Naive B cell (primary cell): ENCODE results near the gene CELA2B. TPM values are rescaled to one million over a fixed set of nuclear protein-coding genes. Genes with fewer than 3 reads are reported as not detected.
A peak's percentile ranks its signal among the peaks of the same experiment; 100 is the strongest.
"Not testable (repeated sequence)": the region's sequence is repeated elsewhere in the genome, so short reads cannot be mapped to it uniquely, and the experiment has no call there.

Source experiments
- ATAC-seq, 2 donors: fragments of 150-1000 bp; cut with Tn5 transposase; 2 replicates each; pipeline ENCODE4 v1.10.0; 2021; ENCODE audit warnings: low read depth in 2 of 2, mild to moderate bottlenecking in 2 of 2, moderate library complexity in 2 of 2
- DNase-seq: peaks from one replicate; pipeline ENCODE4 v3.0.0; 2022
- H3K27ac Mint-ChIP-seq, 6 donors: one replicate each; pipeline ENCODE4 v1.8.0; 2020 to 2022; ENCODE audit warnings: mild to moderate bottlenecking in 6 of 6, mixed read lengths in 6 of 6, moderate library complexity in 5 of 6, inconsistent platforms in 2 of 6
- H3K27me3 Mint-ChIP-seq, 3 donors: one replicate each; pipeline ENCODE4 v1.8.0; 2021 to 2022; ENCODE audit warnings: mixed read lengths in 3 of 3, mild to moderate bottlenecking in 1 of 3
- H3K36me3 Mint-ChIP-seq, 2 donors: one replicate each; pipeline ENCODE4 v1.8.0; 2020 to 2022; ENCODE audit warnings: mixed read lengths in 2 of 2, inconsistent platforms in 1 of 2, mild to moderate bottlenecking in 1 of 2
- H3K4me1 Mint-ChIP-seq, 3 donors: one replicate each; pipeline ENCODE4 v1.8.0; 2020 to 2022; ENCODE audit warnings: mixed read lengths in 3 of 3, inconsistent platforms in 1 of 3, mild to moderate bottlenecking in 1 of 3, moderate library complexity in 1 of 3
- H3K4me3 Mint-ChIP-seq, 8 donors: one replicate each; pipeline ENCODE4 v1.8.0; 2020 to 2022; ENCODE audit warnings: mild to moderate bottlenecking in 8 of 8, mixed read lengths in 8 of 8, moderate library complexity in 8 of 8, inconsistent platforms in 2 of 8
- H3K9me3 Mint-ChIP-seq, 7 donors: one replicate each; pipeline ENCODE4 v1.8.0; 2020 to 2022; ENCODE audit warnings: mixed read lengths in 7 of 7, mild to moderate bottlenecking in 5 of 7, inconsistent platforms in 2 of 7, moderate library complexity in 1 of 7
- polyA plus RNA-seq, 6 donors: library from polyadenylated mRNA; unstranded; fragments of 300-500 nt; fragmentation: Illumina TruSeq; gene quantifications; one replicate each; pipeline ENCODE4 v1.2.3, GENCODE V29; 2021; ENCODE audit warnings: low read depth in 6 of 6

CELA2B gene
- not detected for polyA plus RNA-seq

GRCh38 chr1:15475752-15476314 lies at the start of gene CELA2B:
TSS of gene CELA2B (plus strand) at chr1:15476104. CDS start at chr1:15476126, 22 bp downstream.
- Mint-ChIP-seq H3K27ac (peak within 1 kb of the TSS in 2 of 6 donors; percentile 23 to 54), H3K4me3 (no peak within 1 kb of the TSS), H3K27me3 (no peaks in the 10 kb centered on the region), H3K4me1 (no peaks in the 10 kb centered on the region), H3K9me3 (no peaks in the 10 kb centered on the region), H3K36me3 (no peaks in the 10 kb centered on the region)
- no peak for DNase-seq
- no peak for ATAC-seq

DNA sequence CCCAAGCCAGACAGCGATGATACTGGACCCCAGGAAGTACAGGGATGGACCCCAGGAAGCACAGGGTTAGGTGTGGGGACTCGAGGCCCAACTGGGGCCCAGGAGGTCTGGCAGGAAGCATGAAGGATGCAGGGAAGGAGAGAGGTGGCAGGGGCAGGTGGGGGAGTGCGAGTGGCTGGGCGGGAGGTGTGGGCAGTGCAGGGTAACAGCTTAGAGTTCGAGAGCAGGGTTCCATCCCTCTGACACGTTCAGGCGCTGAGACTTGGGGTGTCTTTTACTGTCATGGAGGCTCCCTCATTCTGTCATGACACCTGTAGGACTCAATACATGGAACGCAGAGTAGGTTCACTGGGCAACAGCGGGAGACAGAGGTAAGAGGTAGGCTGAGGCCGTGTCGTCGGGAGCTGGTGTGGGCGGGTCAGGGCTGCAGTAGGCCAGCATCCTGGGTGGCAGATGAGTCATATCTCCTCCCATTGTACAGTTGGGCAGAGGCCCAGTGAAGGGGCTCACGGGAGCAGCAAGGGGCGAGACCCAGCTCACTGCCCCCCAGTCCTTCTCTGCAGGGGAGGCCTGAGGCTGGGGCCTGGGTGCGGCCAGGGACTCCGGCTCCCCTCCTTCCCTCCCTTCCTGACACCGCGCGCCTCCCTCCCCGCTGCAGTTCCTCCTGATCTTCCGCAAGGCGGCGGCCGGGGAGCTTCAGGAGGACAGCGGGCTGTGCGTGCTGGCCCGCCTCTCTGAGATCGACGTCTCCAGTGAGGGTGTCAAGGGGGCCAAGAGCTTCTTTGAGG lies 49.2 kb upstream of the CELA2B start:
- H3K27ac Mint-ChIP-seq: peak overlapping the region in 4 of 6 donors; percentile 48 to 94 (median 92)
- peak overlapping the region in 2 of 8 donors; percentile 22 to 39 for H3K4me3 Mint-ChIP-seq
- H3K4me1 Mint-ChIP-seq: peaks cover 0 to 12% (median 3%) of the 10 kb centered on the region in 3 donors
- no peaks in the 10 kb centered on the region for H3K9me3 Mint-ChIP-seq
- ATAC-seq (no peak), DNase-seq (no peak)
- peaks cover 0 to 15% of the 10 kb centered on the region in 2 donors for H3K36me3 Mint-ChIP-seq
- H3K27me3 Mint-ChIP-seq: no peaks in the 10 kb centered on the region

DNA sequence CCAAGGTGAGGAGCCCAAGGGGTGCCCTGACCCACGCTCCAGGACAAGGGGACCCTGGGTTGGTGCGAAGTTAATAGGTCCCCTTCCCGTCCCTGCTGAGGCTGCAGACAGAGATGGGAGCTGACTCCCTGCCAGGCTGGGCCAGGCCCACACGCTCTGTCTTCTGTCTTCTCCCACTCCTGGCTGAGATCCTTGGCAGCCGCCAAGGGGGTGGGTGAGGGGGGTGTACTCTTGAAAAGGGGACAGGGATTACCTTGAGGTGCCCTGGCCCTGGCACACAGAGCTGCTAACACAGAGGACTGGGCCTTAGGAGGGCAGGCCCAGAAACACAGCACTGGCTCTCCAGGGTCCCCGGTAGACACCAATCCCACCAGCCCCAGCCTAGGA lies 48.6 kb upstream of the CELA2B start:
- Mint-ChIP-seq H3K36me3 (peaks cover 0 to 15% of the 10 kb centered on the region in 2 donors), H3K9me3 (no peaks in the 10 kb centered on the region), H3K27ac (peak overlapping the region in 2 of 6 donors; percentile 91 to 94), H3K4me1 (peaks cover 0 to 12% (median 3%) of the 10 kb centered on the region in 3 donors), H3K4me3 (no peak overlapping the region), H3K27me3 (no peaks in the 10 kb centered on the region)
- no peak for ATAC-seq
- DNase-seq: no peak

DNA sequence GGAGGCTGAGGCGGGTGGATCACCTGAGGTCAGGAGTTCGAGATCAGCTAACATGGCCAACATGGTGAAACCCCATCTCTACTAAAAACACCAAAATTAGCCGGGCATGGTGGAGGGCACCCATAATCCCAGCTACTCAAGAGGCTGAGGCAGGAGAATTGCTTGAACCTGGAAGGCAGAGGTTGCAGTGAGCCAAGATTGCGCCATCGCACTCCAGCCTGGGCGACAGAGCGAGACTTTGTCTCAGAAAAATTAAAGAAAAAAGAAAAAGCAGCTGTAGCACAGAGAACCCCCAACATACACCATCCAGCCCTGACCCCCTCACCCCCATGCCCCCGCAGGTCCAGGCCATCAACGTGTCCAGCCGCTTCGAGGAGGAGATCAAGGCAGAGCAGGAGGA lies 47.7 kb upstream of the CELA2B start:
- ATAC-seq, DNase-seq, H3K4me3 Mint-ChIP-seq, H3K9me3 Mint-ChIP-seq, H3K27me3 Mint-ChIP-seq: not testable (repeated sequence)
- H3K36me3 Mint-ChIP-seq: peaks cover 0 to 15% of the 10 kb centered on the region in 2 donors
- H3K27ac Mint-ChIP-seq: peak overlapping the region in 1 of 6 donors; percentile 91
- H3K4me1 Mint-ChIP-seq: peaks cover 0 to 12% (median 3%) of the 10 kb centered on the region in 3 donors

GRCh38 chr1:15428815-15429435 lies 47.0 kb upstream of the CELA2B start:
- peaks cover 0 to 15% of the 10 kb centered on the region in 2 donors for H3K36me3 Mint-ChIP-seq
- no peak for DNase-seq
- no peak overlapping the region for H3K4me3 Mint-ChIP-seq

GRCh38 chr1:15429701-15430149 lies 46.2 kb upstream of the CELA2B start:
- peaks cover 0 to 5% (median 1%) of the 10 kb centered on the region in 3 donors for H3K4me1 Mint-ChIP-seq
- DNase-seq (no peak), ATAC-seq (no peak)
- H3K27ac Mint-ChIP-seq: peak overlapping the region in 3 of 6 donors; percentile 59 to 88 (median 64)
- no peak overlapping the region for H3K4me3 Mint-ChIP-seq
- no peaks in the 10 kb centered on the region for H3K9me3 Mint-ChIP-seq
- H3K27me3 Mint-ChIP-seq: no peaks in the 10 kb centered on the region
- H3K36me3 Mint-ChIP-seq: peaks cover 0 to 9% of the 10 kb centered on the region in 2 donors

More at GRCh38 chr1:15428815-15429435, 47.0 kb upstream of the CELA2B start:
- Mint-ChIP-seq H3K9me3 (no peaks in the 10 kb centered on the region), H3K4me1 (peaks cover 0 to 12% (median 3%) of the 10 kb centered on the region in 3 donors), H3K27ac (peak overlapping the region in 1 of 6 donors; percentile 91), H3K27me3 (no peaks in the 10 kb centered on the region)
- ATAC-seq: no peak

DNA sequence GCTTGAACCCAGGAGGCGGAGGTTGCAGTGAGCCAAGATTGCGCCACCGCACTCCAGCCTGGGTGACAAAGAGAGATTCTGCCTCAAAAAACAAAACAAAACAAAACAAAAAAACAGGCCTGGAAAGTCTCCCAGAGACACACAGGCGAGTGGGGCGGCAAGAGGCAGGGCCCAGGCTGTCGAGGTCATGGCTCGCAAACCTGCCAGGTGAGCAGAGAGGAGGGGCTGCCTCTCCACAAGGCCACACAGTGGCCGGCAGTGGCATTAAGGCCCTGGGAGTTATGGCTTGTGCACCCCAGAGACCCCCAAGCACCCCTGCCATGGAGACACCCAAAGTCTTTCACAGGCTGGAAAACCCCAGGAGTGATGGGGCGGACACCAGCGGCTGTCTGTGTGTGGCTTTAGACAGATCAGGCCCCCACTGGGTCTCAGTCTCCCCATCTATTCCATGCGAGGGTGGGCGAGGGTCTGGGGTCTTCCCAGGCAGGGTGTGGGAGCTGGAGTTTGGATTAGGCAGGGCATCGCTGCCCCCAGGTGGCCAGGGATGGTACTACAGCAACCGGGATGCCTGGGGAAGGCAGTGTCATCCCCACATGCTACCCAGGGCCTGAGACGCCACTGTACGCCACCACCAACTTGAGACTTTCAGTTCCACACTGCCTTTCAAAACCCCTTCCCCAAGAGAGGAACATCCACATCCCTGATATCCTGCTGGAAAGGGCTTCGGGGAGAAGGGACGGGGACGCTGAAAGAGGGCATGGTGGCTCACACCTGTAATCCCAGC lies 44.9 kb upstream of the CELA2B start:
- no peaks in the 10 kb centered on the region for H3K27me3 Mint-ChIP-seq
- peaks cover 0 to 4% (median 0%) of the 10 kb centered on the region in 3 donors for H3K4me1 Mint-ChIP-seq
- H3K27ac Mint-ChIP-seq: peak overlapping the region in 2 of 6 donors; percentile 86 to 88
- H3K9me3 Mint-ChIP-seq: no peaks in the 10 kb centered on the region
- DNase-seq (peak; percentile 65), ATAC-seq (peak; percentile 59 to 65)
- H3K36me3 Mint-ChIP-seq: peaks cover 0 to 8% of the 10 kb centered on the region in 2 donors
- no peak overlapping the region for H3K4me3 Mint-ChIP-seq

GRCh38 chr1:15431571-15431948 lies 44.3 kb upstream of the CELA2B start:
- Mint-ChIP-seq H3K9me3 (no peaks in the 10 kb centered on the region), H3K4me1 (no peaks in the 10 kb centered on the region), H3K27ac (peak overlapping the region in 1 of 6 donors; percentile 88), H3K27me3 (no peaks in the 10 kb centered on the region), H3K4me3 (no peak overlapping the region), H3K36me3 (peaks cover 0 to 2% of the 10 kb centered on the region in 2 donors)
- no peak for DNase-seq
- ATAC-seq: peak in 1 of 2 donors; percentile 6

DNA sequence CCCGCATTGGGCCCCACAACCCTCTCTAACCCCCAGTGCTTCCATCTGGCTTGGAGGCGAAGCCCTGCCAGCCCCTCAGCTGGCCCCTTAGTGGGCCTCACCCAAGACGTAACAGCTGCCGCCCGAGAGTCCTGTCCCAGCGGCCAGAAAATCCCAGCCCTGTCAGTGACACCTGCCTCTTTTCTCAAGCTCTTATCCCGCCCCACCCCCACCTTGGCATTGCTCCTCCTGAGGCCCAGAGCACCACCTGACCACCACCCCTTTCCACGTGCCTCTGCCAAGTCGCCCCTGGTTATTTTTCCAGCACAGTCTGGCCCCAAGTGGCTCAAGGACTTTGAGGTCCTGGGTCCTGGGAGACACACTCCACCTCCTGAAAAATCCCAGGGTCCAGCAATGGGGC lies 43.6 kb upstream of the CELA2B start:
- H3K9me3 Mint-ChIP-seq: no peaks in the 10 kb centered on the region
- no peak for DNase-seq
- no peak overlapping the region for H3K4me3 Mint-ChIP-seq
- H3K36me3 Mint-ChIP-seq: no peaks in the 10 kb centered on the region
- no peaks in the 10 kb centered on the region for H3K4me1 Mint-ChIP-seq
- ATAC-seq: no peak
- no peaks in the 10 kb centered on the region for H3K27me3 Mint-ChIP-seq
- H3K27ac Mint-ChIP-seq: peak overlapping the region in 1 of 6 donors; percentile 88

DNA sequence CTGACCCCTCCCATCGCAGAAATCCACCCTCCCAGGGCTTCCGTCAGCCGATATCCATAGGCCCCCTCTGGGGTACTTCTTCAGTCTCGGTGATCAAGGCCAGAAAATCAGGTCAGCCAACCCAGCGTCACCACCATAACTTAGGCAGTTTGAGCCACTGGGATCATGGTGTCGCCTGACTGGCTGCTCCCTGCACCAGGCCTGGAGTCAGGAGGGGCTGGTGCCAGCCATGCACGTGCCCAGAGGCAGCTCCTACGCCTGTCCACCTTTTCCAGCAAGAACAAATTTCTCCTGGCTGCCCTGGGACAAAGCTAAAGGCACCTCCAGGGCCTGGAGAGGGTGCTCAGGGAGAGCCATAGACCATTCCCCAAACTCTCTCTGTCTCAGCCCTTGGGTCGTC lies 42.4 kb upstream of the CELA2B start:
- Mint-ChIP-seq H3K27me3 (no peaks in the 10 kb centered on the region), H3K36me3 (no peaks in the 10 kb centered on the region), H3K4me1 (no peaks in the 10 kb centered on the region), H3K9me3 (no peaks in the 10 kb centered on the region), H3K4me3 (peak overlapping the region in 1 of 8 donors; percentile 35), H3K27ac (peak overlapping the region in 2 of 6 donors; percentile 37 to 88)
- no peak for DNase-seq
- ATAC-seq: no peak

DNA sequence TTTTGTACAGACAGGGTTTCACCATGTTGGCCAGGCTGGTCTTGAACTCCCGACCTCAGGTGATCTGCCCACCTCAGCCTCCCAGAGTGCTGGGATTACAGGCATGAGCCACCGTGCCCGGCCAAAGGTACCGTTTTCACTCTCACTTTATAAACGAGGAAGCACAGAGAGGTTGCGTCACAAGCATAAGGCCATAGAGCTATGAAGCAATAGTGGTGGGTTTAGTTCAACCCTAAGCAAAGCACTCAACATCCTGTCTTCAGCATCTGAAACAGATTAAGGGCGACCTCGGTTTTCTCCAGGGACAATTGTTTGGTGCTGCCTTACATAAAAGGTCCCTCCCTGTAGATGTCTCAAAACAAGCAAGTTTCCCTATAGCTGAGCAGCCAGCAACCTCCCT lies 41.2 kb upstream of the CELA2B start:
- not testable (repeated sequence) for H3K36me3 Mint-ChIP-seq, H3K4me3 Mint-ChIP-seq, DNase-seq, H3K27me3 Mint-ChIP-seq, H3K4me1 Mint-ChIP-seq, ATAC-seq, H3K9me3 Mint-ChIP-seq
- H3K27ac Mint-ChIP-seq: peak overlapping the region in 1 of 6 donors; percentile 5

DNA sequence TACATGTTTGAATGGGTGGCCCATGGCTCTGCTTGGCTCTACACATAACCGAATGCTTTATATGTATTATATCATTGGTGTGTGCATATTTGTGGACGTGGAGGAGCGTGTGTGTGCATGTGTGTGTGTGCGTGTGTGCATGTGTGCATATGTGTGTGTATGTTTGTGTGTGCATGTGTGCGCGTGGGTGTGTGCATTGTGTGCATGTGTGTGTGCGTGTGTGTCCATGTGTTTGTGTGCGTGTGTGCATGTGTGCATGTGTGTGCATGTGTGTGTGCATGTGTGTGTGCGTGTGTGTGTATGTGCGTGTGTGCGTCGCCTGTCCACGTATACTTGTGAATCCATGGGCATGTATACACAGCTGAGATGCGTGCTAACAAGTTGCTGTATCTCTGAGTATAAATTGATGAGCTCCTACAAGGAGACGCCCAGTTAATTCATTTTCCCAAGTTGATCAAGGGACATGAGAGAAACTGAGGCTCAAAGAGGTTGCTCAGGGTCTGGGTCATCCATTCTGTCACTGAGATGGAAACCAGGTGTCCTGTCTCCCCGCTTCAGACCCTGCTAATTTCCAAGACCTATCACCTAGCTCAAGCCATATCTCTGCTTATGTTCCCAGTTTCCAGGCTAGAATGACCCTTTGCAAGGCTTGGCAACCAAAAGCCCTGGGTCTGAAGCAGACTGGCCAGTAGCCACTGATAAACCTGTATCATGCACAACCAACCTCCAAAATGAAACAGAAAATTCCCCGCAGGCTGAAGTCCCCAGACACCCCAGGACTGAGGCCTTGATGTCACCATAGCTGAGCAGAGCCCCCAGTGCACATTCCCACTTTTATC lies 40.4 kb upstream of the CELA2B start:
- no peaks in the 10 kb centered on the region for H3K9me3 Mint-ChIP-seq
- H3K4me1 Mint-ChIP-seq: no peaks in the 10 kb centered on the region
- H3K27ac Mint-ChIP-seq: peak overlapping the region in 2 of 6 donors; percentile 47 to 59
- DNase-seq (no peak), ATAC-seq (no peak)
- no peaks in the 10 kb centered on the region for H3K27me3 Mint-ChIP-seq
- no peak overlapping the region for H3K4me3 Mint-ChIP-seq
- no peaks in the 10 kb centered on the region for H3K36me3 Mint-ChIP-seq
